T-helper 9 cell (primary cell): Measurements from ENCODE around the gene UQCC2.

Experiments
- DNase-seq: peaks from one replicate; pipeline ENCODE4 v3.0.0-alpha.2; 2020

The UQCC2 gene

DNA sequence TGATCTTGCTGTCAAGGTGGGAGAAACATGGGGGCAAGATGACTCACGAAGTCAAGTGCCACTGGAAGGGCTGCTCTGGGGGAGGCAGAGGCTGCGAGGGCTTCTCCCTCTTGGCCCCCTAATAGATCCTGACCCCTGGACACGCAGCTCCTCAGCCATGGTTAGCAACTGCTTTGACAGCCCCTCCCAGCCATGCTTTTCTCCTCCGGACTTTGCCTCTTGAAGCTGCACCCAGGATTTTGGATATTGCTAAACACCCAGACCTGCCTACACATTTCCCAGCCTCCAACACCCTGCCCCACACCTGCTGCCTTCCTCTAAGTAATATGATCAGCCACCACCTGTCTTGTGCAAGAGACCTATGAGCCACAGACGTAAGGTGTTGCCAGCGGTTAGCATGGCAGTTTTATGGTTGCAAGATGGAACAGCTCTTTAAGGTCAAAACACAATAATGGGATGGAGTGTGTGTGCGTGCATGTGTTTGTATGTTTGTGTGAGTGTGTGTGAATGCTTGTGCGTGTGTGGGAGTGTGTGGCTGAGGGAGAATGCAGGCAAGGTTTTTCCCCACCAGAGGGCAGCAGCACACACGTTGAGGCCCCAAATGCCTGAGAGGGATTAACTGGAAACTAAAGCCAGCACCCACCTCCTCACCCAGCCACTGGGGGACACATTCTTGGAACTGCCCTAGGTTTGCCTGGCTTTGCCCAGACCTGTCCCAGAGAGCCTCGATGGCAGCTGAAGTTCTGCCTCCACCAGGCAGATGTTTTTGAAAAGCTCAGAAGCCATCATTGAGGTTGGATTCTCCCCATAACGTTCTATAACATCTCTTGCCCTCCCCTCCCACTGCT lies 32.7 kb upstream of the UQCC2 start:
- DNase-seq: peak; percentile 68

DNA sequence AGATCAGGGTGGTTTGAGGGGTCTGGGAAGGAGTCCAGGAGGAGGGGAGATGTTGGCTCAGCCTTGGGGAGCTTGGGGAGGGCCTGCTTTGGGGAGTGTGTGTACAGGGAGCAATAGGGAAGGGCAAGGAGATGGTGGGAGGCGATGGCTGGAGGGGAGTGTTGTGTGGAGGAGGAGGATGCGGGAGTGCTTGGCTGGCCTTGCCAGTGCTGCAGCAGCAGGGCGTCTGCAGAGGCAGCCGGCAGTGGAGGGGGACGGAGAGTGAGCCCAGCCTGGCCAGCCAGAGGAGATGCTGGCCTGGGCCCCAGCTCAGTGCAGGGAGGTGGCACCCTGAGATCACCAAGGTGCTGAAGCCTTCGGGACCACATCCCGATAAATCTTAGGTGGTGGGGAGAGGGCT lies 31.3 kb upstream of the UQCC2 start:
- DNase-seq: no peak

DNA sequence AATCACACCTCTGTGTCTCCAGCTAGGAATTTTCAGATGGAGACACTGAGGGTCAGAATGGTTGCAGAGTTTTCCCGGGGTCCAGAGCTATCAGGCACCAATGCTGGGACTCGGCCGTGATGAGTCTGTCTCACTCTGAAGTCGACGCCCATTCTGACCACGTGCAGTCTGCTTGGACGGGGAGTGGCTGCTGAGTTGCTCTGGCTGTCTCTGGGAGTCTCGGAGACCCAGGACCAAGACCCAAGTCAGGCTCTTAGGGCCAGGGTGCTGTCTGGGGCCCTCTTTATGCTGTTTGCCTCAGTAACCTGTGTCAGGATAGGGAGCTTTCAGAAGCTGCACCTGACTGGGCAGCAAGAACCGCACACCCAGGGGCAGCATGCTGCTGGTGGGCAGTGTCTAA lies 30.6 kb upstream of the UQCC2 start:
- DNase-seq: no peak

- no peak for DNase-seq
These were observed 29.3 kb upstream of the UQCC2 start for GRCh38 chr6:33740794-33741193.

GRCh38 chr6:33740204-33740608 lies 28.7 kb upstream of the UQCC2 start:
- no peak for DNase-seq

- no peak for DNase-seq
These were observed 28.1 kb upstream of the UQCC2 start for GRCh38 chr6:33739571-33739970.

DNA sequence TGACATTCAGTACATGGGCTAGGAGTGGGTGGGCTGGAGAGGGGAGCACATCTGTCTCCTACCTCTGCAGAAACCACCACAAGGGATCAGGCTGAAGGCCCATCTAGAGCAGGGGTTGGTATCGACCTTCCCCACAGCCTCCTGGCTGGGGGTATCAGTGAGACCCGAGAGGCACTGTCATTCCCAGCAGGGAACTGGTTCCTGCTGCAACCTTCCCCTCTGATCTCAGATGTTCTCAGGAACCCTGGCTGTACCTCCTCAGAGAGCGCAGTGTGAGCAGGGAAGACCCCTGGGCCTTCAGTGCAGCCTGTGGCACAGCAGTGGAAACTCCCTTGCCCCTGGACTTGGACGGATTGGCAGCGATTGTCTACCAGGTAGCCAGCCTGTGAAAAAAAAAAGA lies 27.4 kb upstream of the UQCC2 start:
- DNase-seq: no peak

GRCh38 chr6:33738153-33738552 lies 26.7 kb upstream of the UQCC2 start:
- no peak for DNase-seq

DNA sequence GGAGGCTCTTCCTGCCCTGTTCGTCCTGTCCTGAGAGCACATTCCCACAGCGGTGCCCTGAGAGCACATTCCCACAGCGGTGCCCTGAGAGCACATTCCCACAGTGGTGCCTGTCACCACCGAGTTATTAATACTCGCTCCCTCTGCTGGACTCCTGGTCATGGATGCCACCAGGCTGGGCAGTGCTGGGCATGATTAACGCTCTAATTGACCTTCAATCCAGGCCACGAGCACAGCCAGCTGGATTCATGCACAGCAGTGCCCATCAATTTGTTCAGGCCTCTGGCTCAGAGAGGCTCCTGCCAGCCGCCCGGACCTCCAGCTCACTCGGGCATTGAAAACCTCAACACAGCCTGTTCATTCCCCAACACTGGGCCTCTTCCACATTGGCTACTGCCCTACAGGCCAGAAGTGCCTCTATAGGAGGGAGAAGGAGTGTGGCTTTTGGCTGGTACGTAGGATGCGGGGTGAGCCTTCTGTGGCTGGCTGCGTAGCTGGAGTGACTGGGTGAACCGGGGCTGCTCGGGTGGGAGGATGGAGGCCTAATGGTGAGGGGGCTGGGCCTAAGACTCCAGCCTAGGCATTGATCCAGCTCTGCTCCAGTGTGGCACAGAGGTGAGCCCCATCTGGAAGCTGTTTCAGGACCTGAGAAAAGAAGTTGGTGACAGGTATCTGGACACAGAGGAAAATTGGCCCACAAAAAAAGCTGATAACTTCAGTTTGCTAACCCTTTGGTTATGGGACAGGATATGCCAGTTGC lies 25.9 kb upstream of the UQCC2 start:
- DNase-seq: no peak

- no peak for DNase-seq
These were observed 23.7 kb upstream of the UQCC2 start for GRCh38 chr6:33735216-33735615.

DNA sequence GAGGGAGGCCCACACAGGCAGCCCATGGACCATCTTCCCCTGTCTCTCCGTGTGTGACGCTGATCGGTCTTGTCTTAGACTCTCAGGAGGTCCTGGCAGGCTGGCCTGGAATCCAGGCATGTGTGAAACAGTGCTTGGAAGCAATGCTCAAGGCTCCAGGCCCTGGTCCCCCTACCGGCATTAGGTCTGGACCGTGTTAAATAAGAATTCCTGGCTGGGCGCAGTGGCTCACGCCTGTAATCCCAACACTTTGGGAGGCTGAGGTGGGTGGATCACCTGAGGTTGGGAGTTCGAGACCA lies 22.2 kb upstream of the UQCC2 start:
- DNase-seq: no peak

GRCh38 chr6:33732817-33733708 lies 21.6 kb upstream of the UQCC2 start:
- DNase-seq: no peak

- no peak for DNase-seq
These were observed 20.9 kb upstream of the UQCC2 start for GRCh38 chr6:33732385-33732784.

- DNase-seq: no peak
These were observed 20.3 kb upstream of the UQCC2 start for GRCh38 chr6:33731751-33732282.

DNA sequence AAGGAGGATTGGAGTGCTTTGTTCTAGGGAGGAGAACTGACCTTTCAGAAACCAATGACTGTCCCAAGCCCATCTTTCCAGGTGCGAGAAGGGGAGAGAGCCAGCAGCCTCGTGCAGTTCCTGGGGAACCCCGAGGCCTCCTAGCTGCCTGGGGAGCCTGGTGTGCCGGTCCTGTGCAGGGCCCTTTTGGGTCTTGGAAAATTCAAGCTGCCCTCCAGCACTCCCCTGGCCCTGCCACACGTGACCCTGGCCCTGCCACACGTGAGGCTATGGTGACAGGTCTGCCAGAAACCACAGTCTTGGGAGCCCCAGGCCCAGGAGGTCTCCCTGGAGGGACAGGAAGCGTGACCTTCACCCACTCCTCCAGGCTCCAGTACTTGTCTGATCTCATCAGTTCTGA lies 19.5 kb upstream of the UQCC2 start:
- DNase-seq: no peak

DNA sequence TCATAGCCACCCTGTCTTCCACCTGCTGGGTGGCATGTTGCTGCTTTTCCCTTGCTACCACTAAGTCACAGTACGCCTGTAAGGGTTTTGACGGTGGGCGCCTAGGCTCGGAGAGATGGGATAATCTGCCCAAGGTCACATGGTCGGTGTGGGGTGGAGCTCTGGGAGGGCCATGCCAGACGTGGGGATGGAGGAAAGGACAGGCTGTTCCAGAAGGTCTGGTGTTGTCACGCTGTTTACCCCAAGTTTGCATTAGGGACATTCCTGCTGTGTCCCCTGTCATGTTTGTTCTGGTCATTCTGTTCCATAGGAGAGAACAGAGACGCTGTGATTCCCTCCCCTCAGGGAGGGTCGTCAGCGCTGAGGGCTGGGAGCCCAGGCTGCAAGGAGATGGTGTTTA lies 19.1 kb upstream of the UQCC2 start:
- no peak for DNase-seq

GRCh38 chr6:33729059-33729458 lies 17.6 kb upstream of the UQCC2 start:
- no peak for DNase-seq

DNA sequence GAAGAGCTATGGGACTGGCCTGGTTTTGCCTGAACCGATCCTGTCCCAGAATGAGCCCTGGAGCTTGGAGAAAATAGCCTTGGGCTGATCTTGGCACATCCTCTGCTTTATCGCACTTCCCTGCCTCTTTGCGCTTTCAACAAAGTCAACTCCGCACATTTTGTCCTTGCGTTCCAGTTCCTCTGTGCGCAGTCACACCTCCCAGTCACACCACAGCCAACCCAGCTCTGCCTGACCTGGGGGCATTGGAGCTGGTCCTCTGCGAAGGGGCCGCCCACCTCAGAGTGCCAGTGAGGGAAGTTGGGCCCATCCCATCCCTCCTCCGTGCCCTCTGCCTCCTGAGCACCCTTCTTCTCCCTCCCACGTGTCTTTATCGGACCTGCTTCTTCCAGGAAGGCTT lies 16.9 kb upstream of the UQCC2 start:
- no peak for DNase-seq

GRCh38 chr6:33727932-33728331 lies 16.4 kb upstream of the UQCC2 start:
- DNase-seq: no peak

DNA sequence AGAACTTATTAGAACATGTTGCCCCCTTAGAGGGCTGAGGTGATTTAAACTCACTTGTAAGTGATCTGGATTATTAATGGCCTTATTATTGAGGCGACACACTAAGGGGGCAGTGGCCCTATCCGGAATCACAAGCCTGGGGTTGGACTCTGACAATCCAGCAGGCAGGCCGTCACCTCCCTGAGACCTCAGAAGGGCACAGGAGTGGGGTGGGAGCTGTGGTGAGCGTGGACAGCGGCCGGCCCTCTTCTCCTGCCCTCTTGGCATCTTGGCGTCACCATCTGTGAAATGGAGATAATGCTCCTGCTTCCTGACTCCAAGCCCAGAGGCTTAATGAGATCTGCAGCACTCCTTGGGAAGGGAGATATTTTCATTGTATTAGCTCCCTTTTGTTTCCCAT lies 15.6 kb upstream of the UQCC2 start:
- no peak for DNase-seq

- no peak for DNase-seq
These were observed 15.2 kb upstream of the UQCC2 start for GRCh38 chr6:33726696-33727095.

- DNase-seq: no peak
These were observed 14.6 kb upstream of the UQCC2 start for GRCh38 chr6:33725891-33726673.
